Spleen (tissue), 11 donors: Measurements from ENCODE around the gene SAP30BP. TPM values are rescaled to one million over a fixed set of nuclear protein-coding genes. Genes with fewer than 3 reads are reported as not detected.

Source experiments
- DNase-seq: peaks from one replicate; pipeline ENCODE4 v3.0.0-alpha.2; 2020
- H3K27ac ChIP-seq, 8 donors: fragments of 200-600 bp; sonication (generic) in 7 of 8; 1 replicate in 4 of 8; 2 replicates in 4 of 8; pipeline versions ENCODE4 v1.5.0 to v1.8.0; 2016 to 2021; ENCODE audit warnings: inconsistent platforms in 4 of 8, mild to moderate bottlenecking in 4 of 8, moderate library complexity in 1 of 8
- H3K27me3 ChIP-seq, 7 donors: fragments of 200-600 bp; sonication (generic) in 6 of 7; replicated peaks in 1 of 7; 1 replicate in 4 of 7; 2 replicates in 3 of 7; pipeline versions ENCODE4 v1.5.0 to v1.8.0; 2016 to 2021; ENCODE audit warnings: inconsistent platforms in 3 of 7, mild to moderate bottlenecking in 1 of 7
- H3K36me3 ChIP-seq, 6 donors: fragments of 200-600 bp; sonication (generic) in 5 of 6; 1 replicate in 4 of 6; 2 replicates in 2 of 6; pipeline versions ENCODE4 v1.5.0 to v1.8.0; 2016 to 2021; ENCODE audit warnings: inconsistent platforms in 2 of 6
- H3K4me1 ChIP-seq, 6 donors: fragments of 200-600 bp; sonication (generic) in 5 of 6; 1 replicate in 3 of 6; 2 replicates in 3 of 6; pipeline versions ENCODE4 v1.5.0 to v1.8.0; 2016 to 2021; ENCODE audit warnings: inconsistent platforms in 3 of 6
- H3K4me3 ChIP-seq, 8 donors: fragments of 200-600 bp; sonication (generic) in 7 of 8; 1 replicate in 4 of 8; 2 replicates in 4 of 8; pipeline versions ENCODE4 v1.5.0 to v1.8.0; 2016 to 2021; ENCODE audit warnings: inconsistent platforms in 4 of 8, mild to moderate bottlenecking in 4 of 8, moderate library complexity in 2 of 8
- H3K9me3 ChIP-seq, 8 donors: fragments of 200-600 bp; sonication (generic) in 7 of 8; 1 replicate in 4 of 8; 2 replicates in 4 of 8; pipeline versions ENCODE4 v1.5.0 to v1.8.0; 2016 to 2021; ENCODE audit warnings: inconsistent platforms in 4 of 8
- CTCF ChIP-seq, 11 experiments: fragments of 200-600 bp in 7 of 11; fragments of 450-650 bp in 4 of 11; sonication (generic) in 4 of 11; IDR thresholded peaks in 8 of 11; conservative IDR thresholded peaks in 3 of 11; 1 replicate in 7 of 11; 2 replicates in 4 of 11; pipeline versions ENCODE4 v1.4.0 to v1.8.0; 2016 to 2021; ENCODE audit warnings: antibody characterized with exemption in 11 of 11, inconsistent platforms in 4 of 11, mild to moderate bottlenecking in 1 of 11
- POLR2A ChIP-seq, 3 donors: fragments of 450-650 bp; IDR thresholded peaks; one replicate each; pipeline ENCODE4 v1.5.1; 2017; ENCODE audit warnings: antibody characterized with exemption in 3 of 3, mild to moderate bottlenecking in 1 of 3
- POLR2AphosphoS5 ChIP-seq, 3 donors: sonication (generic); formaldehyde crosslinking; IDR thresholded peaks; one replicate each; pipeline ENCODE4 v1.5.1; 2017; ENCODE audit warnings: antibody characterized with exemption in 3 of 3
- WGBS, 5 donors: extraction: QIAGEN DNeasy Blood & Tissue Kit in 3 of 5; methylation state at CpG; one replicate each; pipeline versions ENCODE4 v1.1.5 to v1.1.7; 2013 to 2018; 5-methylcytosine and 5-hydroxymethylcytosine counted together
- intact Hi-C: fragments of 100-400 bp; cut with DNase I; formaldehyde crosslinking; loops from one replicate; pipeline ENCODE4 v1.15.0; 2023; ENCODE audit warnings: low total_unique reads
- polyA plus RNA-seq, 3 donors: library from polyadenylated mRNA; stranded (reverse); fragments of 200-250 nt; gene quantifications; one replicate each; pipeline ENCODE4 v1.2.1, GENCODE V29; 2013
- total RNA-seq, 7 donors: library from RNA; depleted of rRNA in 3 of 7; stranded (reverse); fragments of >200 nt in 3 of 7; fragmentation: NEBNext Ultra II Directional in 4 of 7; extraction: Animal tissue kit (Norgen Biotek cat#: 25700) in 4 of 7; gene quantifications; one replicate each; pipeline versions ENCODE4 v1.1.0 to v1.2.1, GENCODE V29; 2016 to 2021
- donor health status: healthy with polysubstance abuse.
- donor health status: DM: no; HTN: no; CAD: no; lungs with moderate emphysema.
- donor health status: DM: no; HTN: no; CAD: no.
- donor health status: Bipolar disorder and iron deficiency.
- donor health status: healthy.
- donor health status: DM: no; HTN: no; CAD: no.
- donor health status: DM: yes; HTN: yes; CAD: no.

The SAP30BP gene
- total and polyA plus RNA-seq, 10 donors: 53.8 to 110 (median 75.4) TPM

GRCh38 chr17:75750661-75751423 lies 83.7 kb downstream of the SAP30BP start:
- Histone ChIP-seq H3K27me3 (no peaks in the 10 kb centered on the region), H3K9me3 (no peaks in the 10 kb centered on the region), H3K4me1 (peaks cover 11 to 76% (median 55%) of the 10 kb centered on the region in 6 donors), H3K4me3 (no peak overlapping the region), H3K27ac (no peak overlapping the region), H3K36me3 (peaks cover 0 to 72% (median 10%) of the 10 kb centered on the region in 6 donors)
- peak; percentile 73 for DNase-seq
- TF ChIP-seq POLR2A (IDR thresholded peaks at IDR 0.05) (no peak), POLR2AphosphoS5 (IDR thresholded peaks at IDR 0.05) (no peak), CTCF (IDR thresholded peaks at IDR 0.05 in 8 of 11, conservative IDR thresholded peaks at IDR 0.05 in 3 of 11) (no peak)
- intact Hi-C loops: no loop called here
- WGBS, 5 donors: 84 to 87% (median 86%) methylated on average over 18 to 23 of the region's 23 CpGs

- H3K27ac ChIP-seq: no peak overlapping the region
- peak in 1 of 3 donors; percentile 13 for TF ChIP-seq POLR2AphosphoS5 (IDR thresholded peaks at IDR 0.05)
- TF ChIP-seq POLR2A (IDR thresholded peaks at IDR 0.05): no peak
- H3K4me3 ChIP-seq: no peak overlapping the region
- peaks cover 0 to 82% (median 15%) of the 10 kb centered on the region in 6 donors for H3K36me3 ChIP-seq
- H3K27me3 ChIP-seq: no peaks in the 10 kb centered on the region
- intact Hi-C loops: no loop called here
- DNase-seq: peak; percentile 72
- no peaks in the 10 kb centered on the region for H3K9me3 ChIP-seq
- WGBS, 5 donors: 78 to 92% (median 85%) methylated on average over 21 to 24 of the region's 24 CpGs
- peaks cover 11 to 81% (median 58%) of the 10 kb centered on the region in 6 donors for H3K4me1 ChIP-seq
Measured at GRCh38 chr17:75751676-75752404, 84.7 kb downstream of the SAP30BP start.

GRCh38 chr17:75752405-75752709 lies 85.2 kb downstream of the SAP30BP start:
- peaks cover 11 to 80% (median 54%) of the 10 kb centered on the region in 6 donors for H3K4me1 ChIP-seq
- H3K36me3 ChIP-seq: peaks cover 0 to 87% (median 17%) of the 10 kb centered on the region in 6 donors
- TF ChIP-seq CTCF (IDR thresholded peaks at IDR 0.05 in 8 of 11, conservative IDR thresholded peaks at IDR 0.05 in 3 of 11) (no peak), POLR2A (IDR thresholded peaks at IDR 0.05) (no peak), POLR2AphosphoS5 (IDR thresholded peaks at IDR 0.05) (no peak)
- H3K27ac ChIP-seq: no peak overlapping the region
- intact Hi-C loops: no loop called here
- no peaks in the 10 kb centered on the region for H3K27me3 ChIP-seq
- no peaks in the 10 kb centered on the region for H3K9me3 ChIP-seq
- 89 to 94% (median 91%) methylated on average over 10 of the region's 10 CpGs for WGBS, 5 donors
- DNase-seq: no peak
- H3K4me3 ChIP-seq: no peak overlapping the region

GRCh38 chr17:75752802-75753513 lies 85.8 kb downstream of the SAP30BP start:
- H3K36me3 ChIP-seq: peaks cover 0 to 93% (median 23%) of the 10 kb centered on the region in 6 donors
- DNase-seq: no peak
- no peak for TF ChIP-seq POLR2AphosphoS5 (IDR thresholded peaks at IDR 0.05)
- no peak for TF ChIP-seq CTCF (IDR thresholded peaks at IDR 0.05 in 8 of 11, conservative IDR thresholded peaks at IDR 0.05 in 3 of 11)
- TF ChIP-seq POLR2A (IDR thresholded peaks at IDR 0.05): no peak
- peaks cover 7 to 74% (median 48%) of the 10 kb centered on the region in 6 donors for H3K4me1 ChIP-seq
- no peaks in the 10 kb centered on the region for H3K27me3 ChIP-seq
- intact Hi-C loops: no loop called here
- H3K27ac ChIP-seq: peak overlapping the region in 6 of 8 donors; percentile 39 to 82 (median 70)
- WGBS, 5 donors: 63 to 72% (median 67%) methylated on average over 16 to 19 of the region's 19 CpGs
- H3K4me3 ChIP-seq: peak overlapping the region; percentile 34 to 75 (median 46)
- no peaks in the 10 kb centered on the region for H3K9me3 ChIP-seq
